Stomach (tissue), 9 donors: ENCODE measurements around the gene C4orf50. TPM values are rescaled to one million over a fixed set of nuclear protein-coding genes. Genes with fewer than 3 reads are reported as not detected.

ENCODE experiments used
- DNase-seq, 2 donors: peaks; one replicate each; pipeline versions ENCODE4 v3.0.0 to v3.0.0-alpha.2; 2013 to 2019
- H3K27ac ChIP-seq, 5 donors: fragments of 200-600 bp in 4 of 5; sonication (generic) in 4 of 5; one replicate each; pipeline ENCODE4 v1.5.1; 2013 to 2019; ENCODE audit warnings: mild to moderate bottlenecking in 1 of 5, moderate library complexity in 1 of 5
- H3K27me3 ChIP-seq, 3 donors: fragments of 200-600 bp; sonication (generic); one replicate each; pipeline ENCODE4 v1.5.1; 2017 to 2019; ENCODE audit warnings: mixed run types in 1 of 3
- H3K36me3 ChIP-seq, 4 donors: fragments of 200-600 bp; sonication (generic); 1 replicate in 3 of 4; 2 replicates in 1 of 4; pipeline ENCODE4 v1.5.1; 2016 to 2019
- H3K4me1 ChIP-seq, 4 donors: fragments of 200-600 bp; sonication (generic); one replicate each; pipeline ENCODE4 v1.5.1; 2016 to 2019
- H3K4me3 ChIP-seq, 4 donors: fragments of 200-600 bp; sonication (generic) in 3 of 4; one replicate each; pipeline ENCODE4 v1.5.1; 2016 to 2019; ENCODE audit warnings: mild to moderate bottlenecking in 1 of 4
- H3K9me3 ChIP-seq, 4 donors: fragments of 200-600 bp; sonication (generic); one replicate each; pipeline ENCODE4 v1.5.1; 2016 to 2019
- EP300 ChIP-seq: sonication (generic); formaldehyde crosslinking; IDR thresholded peaks from one replicate; pipeline ENCODE4 v1.6.1; 2017; ENCODE audit warnings: antibody characterized with exemption
- POLR2A ChIP-seq, 4 donors: fragments of 450-650 bp; IDR thresholded peaks; one replicate each; pipeline ENCODE4 v1.6.1; 2016; ENCODE audit warnings: antibody characterized with exemption in 4 of 4, control low read depth in 2 of 4, mild to moderate bottlenecking in 1 of 4, moderate library complexity in 1 of 4
- POLR2AphosphoS5 ChIP-seq, 3 donors: sonication (generic); formaldehyde crosslinking; IDR thresholded peaks; one replicate each; pipeline ENCODE4 v1.6.1; 2016; ENCODE audit warnings: antibody characterized with exemption in 3 of 3
- WGBS, 5 donors: extraction: QIAGEN DNeasy Blood & Tissue Kit in 3 of 5; methylation state at CpG; one replicate each; pipeline versions ENCODE4 v1.1.5 to v1.1.7; 2013 to 2018; 5-methylcytosine and 5-hydroxymethylcytosine counted together
- intact Hi-C: fragments of 100-400 bp; cut with DNase I; formaldehyde crosslinking; loops from one replicate; pipeline ENCODE4 v1.15.1; 2023; ENCODE audit warnings: low total_unique reads
- polyA plus RNA-seq, 3 donors: library from polyadenylated mRNA; stranded (reverse); fragments of 200-250 nt; gene quantifications; one replicate each; pipeline ENCODE4 v1.2.3, GENCODE V29; 2013
- total RNA-seq, 5 donors: library from RNA; depleted of rRNA; stranded (reverse); fragments of >200 nt; gene quantifications; one replicate each; pipeline versions ENCODE4 v1.1.0 to v1.2.3, GENCODE V29; 2014 to 2016
- TF ChIP-seq, protein P1 (sequence below), 7 experiments: fragments of 450-650 bp in 4 of 7; fragments of 200-600 bp in 3 of 7; sonication (generic) in 3 of 7; IDR thresholded peaks; one replicate each; pipeline ENCODE4 v1.5.1; 2016 to 2019; ENCODE audit warnings: antibody characterized with exemption in 7 of 7, control low read depth in 2 of 7, mild to moderate bottlenecking in 1 of 7
- donor health status: healthy with polysubstance abuse.
- donor health status: Bipolar disorder and iron deficiency.
- donor health status: healthy.

The C4orf50 gene
- total and polyA plus RNA-seq, 8 donors = under 0.01 to 1.8 (median 0.85) TPM; not detected in 4

DNA sequence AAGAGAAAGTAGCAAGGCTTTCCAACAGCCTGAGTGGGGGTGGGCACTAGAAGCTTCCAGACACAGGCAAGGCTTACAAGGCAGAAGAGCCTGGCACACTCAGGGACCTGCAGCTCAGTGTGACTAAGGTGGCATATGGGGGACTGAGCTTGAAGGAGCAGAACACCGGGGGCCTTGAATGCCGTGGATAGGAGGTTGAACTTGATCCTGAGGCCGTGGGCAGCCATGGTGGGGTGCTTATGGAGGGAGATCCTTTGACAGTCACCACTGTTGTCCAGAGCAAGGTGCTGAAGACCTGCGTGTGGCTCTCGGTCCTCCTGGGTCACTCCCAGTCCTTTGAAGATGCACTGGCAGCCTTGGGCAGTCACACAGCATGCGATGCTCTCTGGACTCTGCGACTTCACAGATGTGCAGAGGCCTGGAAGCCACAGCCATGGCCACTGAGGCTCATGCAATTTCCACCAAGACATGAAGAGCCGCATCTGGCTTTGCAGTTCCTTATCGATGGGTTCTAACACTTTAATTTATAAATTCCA is 18.3 kb downstream of the C4orf50 start:
- peaks cover 0 to 24% (median 0%) of the 10 kb centered on the region in 3 donors for H3K27me3 ChIP-seq
- 78 to 88% (median 81%) methylated on average over 9 of the region's 9 CpGs for WGBS, 5 donors

DNA sequence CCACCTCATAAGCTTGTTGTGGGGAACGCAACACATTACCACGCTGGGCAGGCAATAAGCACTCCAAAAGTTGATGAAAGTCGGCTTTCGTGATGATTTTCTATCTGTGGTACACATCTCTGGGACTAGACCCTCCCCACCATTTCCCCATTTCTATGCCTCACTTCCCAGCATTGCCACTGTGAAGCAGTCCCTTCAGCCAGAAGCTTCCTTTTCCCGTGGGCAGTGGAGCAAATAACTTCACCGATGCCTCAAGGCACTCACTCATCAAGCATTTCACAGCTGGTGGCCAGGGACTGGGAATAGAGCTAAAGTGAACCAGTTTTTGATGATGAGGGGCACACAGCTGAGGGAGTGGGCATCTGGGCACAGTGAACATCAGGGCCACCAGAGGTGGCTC is 18.9 kb downstream of the C4orf50 start:
- no peaks in the 10 kb centered on the region for H3K9me3 ChIP-seq
- TF ChIP-seq, protein P1, sequence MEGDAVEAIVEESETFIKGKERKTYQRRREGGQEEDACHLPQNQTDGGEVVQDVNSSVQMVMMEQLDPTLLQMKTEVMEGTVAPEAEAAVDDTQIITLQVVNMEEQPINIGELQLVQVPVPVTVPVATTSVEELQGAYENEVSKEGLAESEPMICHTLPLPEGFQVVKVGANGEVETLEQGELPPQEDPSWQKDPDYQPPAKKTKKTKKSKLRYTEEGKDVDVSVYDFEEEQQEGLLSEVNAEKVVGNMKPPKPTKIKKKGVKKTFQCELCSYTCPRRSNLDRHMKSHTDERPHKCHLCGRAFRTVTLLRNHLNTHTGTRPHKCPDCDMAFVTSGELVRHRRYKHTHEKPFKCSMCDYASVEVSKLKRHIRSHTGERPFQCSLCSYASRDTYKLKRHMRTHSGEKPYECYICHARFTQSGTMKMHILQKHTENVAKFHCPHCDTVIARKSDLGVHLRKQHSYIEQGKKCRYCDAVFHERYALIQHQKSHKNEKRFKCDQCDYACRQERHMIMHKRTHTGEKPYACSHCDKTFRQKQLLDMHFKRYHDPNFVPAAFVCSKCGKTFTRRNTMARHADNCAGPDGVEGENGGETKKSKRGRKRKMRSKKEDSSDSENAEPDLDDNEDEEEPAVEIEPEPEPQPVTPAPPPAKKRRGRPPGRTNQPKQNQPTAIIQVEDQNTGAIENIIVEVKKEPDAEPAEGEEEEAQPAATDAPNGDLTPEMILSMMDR (IDR thresholded peaks at IDR 0.05) = no peak
- TF ChIP-seq EP300 = no peak
- TF ChIP-seq POLR2AphosphoS5 (IDR thresholded peaks at IDR 0.05) = no peak
- no peak for TF ChIP-seq POLR2A (IDR thresholded peaks at IDR 0.05)

More for the DNA sequence above, 18.3 kb downstream of the C4orf50 start:
- TF ChIP-seq EP300 (no peak), POLR2A (IDR thresholded peaks at IDR 0.05) (no peak), POLR2AphosphoS5 (IDR thresholded peaks at IDR 0.05) (no peak)
- TF ChIP-seq, protein P1 (IDR thresholded peaks at IDR 0.05) = no peak
- no peaks in the 10 kb centered on the region for H3K4me1 ChIP-seq
- intact Hi-C loops = loop anchor here (5.0 to 10.0 kb wide), 2 partner anchors 85 to 327 kb away; no protein-coding TSS in a partner anchor
- H3K36me3 ChIP-seq = no peaks in the 10 kb centered on the region
- no peaks in the 10 kb centered on the region for H3K9me3 ChIP-seq
- no peak overlapping the region for H3K4me3 ChIP-seq
- no peak overlapping the region for H3K27ac ChIP-seq
- DNase-seq = no peak

DNA sequence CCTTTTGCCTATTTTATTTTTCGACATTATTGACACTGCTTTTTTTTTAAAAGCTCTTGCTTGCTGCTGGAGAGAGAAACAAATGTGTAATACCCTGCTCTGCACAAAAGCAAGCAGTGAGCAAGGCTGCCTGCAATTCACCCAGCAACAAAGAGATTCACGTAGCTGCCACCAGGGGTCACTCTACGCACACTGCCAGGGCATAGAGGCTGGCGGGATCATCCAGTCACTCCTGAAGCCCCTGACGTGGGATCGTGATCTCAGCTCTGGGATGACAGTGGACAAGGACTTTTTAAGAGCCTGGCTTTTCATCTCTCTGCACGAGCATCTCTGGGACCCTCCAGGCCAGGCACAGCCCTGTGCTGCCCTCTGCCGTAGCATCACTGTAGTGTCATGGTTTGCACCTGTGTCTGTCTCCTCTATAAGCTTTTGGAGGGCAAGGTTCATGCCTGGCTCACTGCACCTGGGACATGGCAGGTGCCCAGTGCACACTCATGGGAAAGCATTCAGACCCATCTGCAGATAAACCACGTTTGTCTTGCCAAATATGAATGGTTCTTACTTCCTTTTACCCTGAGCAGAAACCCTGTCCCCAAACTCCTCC is 19.8 kb downstream of the C4orf50 start:
- Histone ChIP-seq H3K4me3 (no peak overlapping the region), H3K9me3 (no peaks in the 10 kb centered on the region), H3K4me1 (no peaks in the 10 kb centered on the region), H3K27ac (no peak overlapping the region), H3K27me3 (peaks cover 0 to 36% (median 4%) of the 10 kb centered on the region in 3 donors), H3K36me3 (no peaks in the 10 kb centered on the region)
- DNase-seq = peak; percentile 66 to 90
- 2 to 6% (median 5%) methylated on average over 9 of the region's 9 CpGs for WGBS, 5 donors
- intact Hi-C loops = loop anchor here (5.0 kb wide), 1 partner anchor 329 kb away; no protein-coding TSS in a partner anchor
- no peak for TF ChIP-seq POLR2AphosphoS5 (IDR thresholded peaks at IDR 0.05)
- no peak for TF ChIP-seq POLR2A (IDR thresholded peaks at IDR 0.05)
- TF ChIP-seq, protein P1 (IDR thresholded peaks at IDR 0.05) = peak in 5 of 7 experiments; percentile 72 to 89 (median 83)
- TF ChIP-seq EP300 = no peak

More for the DNA sequence above, 18.9 kb downstream of the C4orf50 start:
- Histone ChIP-seq H3K4me1 (no peaks in the 10 kb centered on the region), H3K4me3 (no peak overlapping the region), H3K27me3 (peaks cover 0 to 27% (median 0%) of the 10 kb centered on the region in 3 donors), H3K36me3 (no peaks in the 10 kb centered on the region), H3K27ac (no peak overlapping the region)
- no peak for DNase-seq
- WGBS, 5 donors = 75 to 87% (median 83%) methylated on average over 6 of the region's 6 CpGs
- intact Hi-C loops = loop anchor here (5.0 kb wide), 1 partner anchor 328 kb away; no protein-coding TSS in a partner anchor

DNA sequence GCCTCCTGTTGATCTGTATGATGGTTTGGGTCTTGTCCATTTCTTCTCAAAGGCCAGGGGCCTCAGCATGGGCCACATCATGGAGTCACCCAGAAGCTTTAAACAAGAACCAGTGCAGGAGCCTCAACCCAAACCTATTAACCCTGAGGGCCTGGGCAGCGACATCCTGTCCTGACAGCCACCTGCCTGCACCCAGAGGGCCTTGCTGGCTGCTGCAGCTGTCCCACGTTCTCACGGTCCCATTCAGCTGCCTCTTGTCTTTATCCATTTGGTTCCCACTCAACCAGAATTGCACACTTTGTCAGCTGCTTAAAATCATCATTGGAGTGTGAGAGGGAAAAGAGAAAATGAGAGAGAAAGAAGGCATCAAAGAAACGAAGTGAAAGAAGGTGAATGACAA is 21.6 kb downstream of the C4orf50 start:
- intact Hi-C loops = loop anchor here (5.0 kb wide), 1 partner anchor 331 kb away; no protein-coding TSS in a partner anchor
- H3K9me3 ChIP-seq = no peaks in the 10 kb centered on the region
- no peak for DNase-seq
- H3K27ac ChIP-seq = no peak overlapping the region
- H3K36me3 ChIP-seq = no peaks in the 10 kb centered on the region
- peaks cover 0 to 54% (median 4%) of the 10 kb centered on the region in 3 donors for H3K27me3 ChIP-seq
- TF ChIP-seq POLR2AphosphoS5 (IDR thresholded peaks at IDR 0.05) = no peak
- no peak for TF ChIP-seq POLR2A (IDR thresholded peaks at IDR 0.05)
- no peak for TF ChIP-seq EP300
- TF ChIP-seq, protein P1 (IDR thresholded peaks at IDR 0.05) = no peak
- 35 to 52% (median 45%) methylated on average over 4 of the region's 4 CpGs for WGBS, 5 donors
- H3K4me3 ChIP-seq = no peak overlapping the region
- no peaks in the 10 kb centered on the region for H3K4me1 ChIP-seq
